Colonic mucosa (tissue), 4 donors: Measurements from ENCODE around the gene LINC00305. TPM values are rescaled to one million over a fixed set of nuclear protein-coding genes. Genes with fewer than 3 reads are reported as not detected.

Experiments
- DNase-seq: peaks from one replicate; pipeline ENCODE4 v3.0.0-alpha.2; 2020
- H3K27ac ChIP-seq: fragments of 200-600 bp; one replicate; pipeline ENCODE4 v1.8.0; 2021
- H3K27me3 ChIP-seq: fragments of 200-600 bp; one replicate; pipeline ENCODE4 v1.8.0; 2021
- H3K36me3 ChIP-seq: fragments of 200-600 bp; one replicate; pipeline ENCODE4 v1.8.0; 2021
- H3K4me1 ChIP-seq: fragments of 200-600 bp; one replicate; pipeline ENCODE4 v1.8.0; 2021; ENCODE audit warnings: mild to moderate bottlenecking
- H3K4me3 ChIP-seq: fragments of 200-600 bp; one replicate; pipeline ENCODE4 v1.8.0; 2021
- H3K9ac ChIP-seq, 2 donors: one replicate each; pipeline ENCODE4 v1.7.0; 2013; ENCODE audit warnings: control low read depth in 2 of 2, low read depth in 2 of 2, low read length in 2 of 2
- H3K9me3 ChIP-seq: fragments of 200-600 bp; one replicate; pipeline ENCODE4 v1.8.0; 2021
- CTCF ChIP-seq: fragments of 200-600 bp; IDR thresholded peaks from one replicate; pipeline ENCODE4 v1.8.0; 2022; ENCODE audit warnings: antibody characterized with exemption, mild to moderate bottlenecking
- intact Hi-C: fragments of 100-400 bp; cut with DNase I; formaldehyde crosslinking; loops from one replicate; pipeline ENCODE4 v1.14.1; 2022
- total RNA-seq, 2 donors: library from RNA; stranded (reverse); fragmentation: NEBNext Ultra II Directional in 1 of 2; extraction: Animal tissue kit (Norgen Biotek cat#: 25700) in 1 of 2; gene quantifications; one replicate each; pipeline ENCODE4 v1.2.1, GENCODE V29; 2021
- donor health status: healthy.
- donor health status: DM: no; HTN: no; CAD: no.
- donor health status: DM: no; HTN: no; CAD: no.

The LINC00305 gene
- total RNA-seq, 2 donors from 2014 or later, result not detected

DNA sequence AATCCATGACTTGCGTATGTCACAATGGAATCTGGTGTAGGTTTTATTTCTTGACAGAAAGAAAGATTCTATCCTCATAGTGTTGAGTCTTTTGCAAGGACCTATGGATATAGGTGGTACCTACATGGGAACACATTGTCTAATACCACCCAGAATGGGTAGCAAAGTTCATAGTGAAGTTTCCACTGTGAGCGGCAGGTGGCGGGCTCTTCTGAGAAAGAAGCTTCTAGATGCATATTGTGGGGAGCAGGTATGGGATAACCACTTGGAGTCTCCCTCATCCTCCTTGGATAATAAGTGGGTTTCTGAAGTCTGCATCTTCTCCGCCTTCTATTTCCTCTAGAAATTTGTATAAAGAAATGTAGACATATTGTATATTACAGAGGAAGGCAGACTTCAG is 44.9 kb downstream of the LINC00305 start:
- no peak for DNase-seq

DNA sequence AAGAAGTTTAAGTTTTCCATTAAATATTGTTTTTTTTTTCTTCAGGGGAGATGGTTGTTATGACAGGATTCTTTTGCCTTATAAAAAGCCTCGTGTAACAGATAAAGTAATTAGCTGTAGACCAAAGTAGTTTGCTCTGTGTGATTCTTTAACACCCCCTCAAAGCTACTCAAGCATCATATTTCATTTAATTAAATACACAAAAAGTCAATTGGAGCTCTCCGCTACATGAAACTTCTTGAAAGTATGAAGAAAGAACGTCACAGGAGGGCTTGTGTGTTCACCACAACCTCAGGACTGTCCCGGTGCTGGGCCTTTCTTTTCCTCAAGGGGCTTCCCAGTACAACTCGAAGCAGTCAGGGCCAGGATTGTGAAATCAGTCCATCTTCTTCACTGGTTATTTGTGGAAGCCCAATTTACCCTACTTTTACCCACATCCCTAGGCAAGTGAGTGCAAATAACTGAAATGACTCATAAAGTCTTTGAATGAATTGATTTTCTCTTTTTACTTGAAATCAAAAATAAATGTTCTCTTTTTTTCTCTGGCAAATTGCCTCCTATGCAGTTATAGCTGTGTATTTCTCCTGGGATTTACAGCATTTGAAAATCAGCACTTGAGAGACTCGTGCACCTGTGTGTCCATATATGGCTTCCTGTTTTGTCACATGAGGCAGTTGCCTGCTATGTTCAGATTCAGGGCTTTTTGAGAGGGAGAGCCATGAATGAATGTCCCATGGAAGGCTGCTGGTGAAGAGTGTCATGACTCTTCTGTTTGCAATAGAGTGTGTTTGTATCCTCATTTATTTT is 48.6 kb downstream of the LINC00305 start:
- TF ChIP-seq CTCF, result no peak
- no peak for DNase-seq
- Histone ChIP-seq H3K4me1 (no peaks in the 10 kb centered on the region), H3K27ac (no peak overlapping the region), H3K9me3 (no peaks in the 10 kb centered on the region), H3K27me3 (no peaks in the 10 kb centered on the region), H3K4me3 (no peak overlapping the region), H3K36me3 (no peaks in the 10 kb centered on the region), H3K9ac (no peak overlapping the region)
- intact Hi-C loops, result no loop called here

More for the DNA sequence above, 44.9 kb downstream of the LINC00305 start:
- no peaks in the 10 kb centered on the region for H3K4me1 ChIP-seq
- H3K9ac ChIP-seq, result no peak overlapping the region
- intact Hi-C loops, result no loop called here
- H3K9me3 ChIP-seq, result no peaks in the 10 kb centered on the region
- TF ChIP-seq CTCF, result no peak
- H3K36me3 ChIP-seq, result no peaks in the 10 kb centered on the region
- no peaks in the 10 kb centered on the region for H3K27me3 ChIP-seq
- no peak overlapping the region for H3K27ac ChIP-seq
- H3K4me3 ChIP-seq, result no peak overlapping the region

DNA sequence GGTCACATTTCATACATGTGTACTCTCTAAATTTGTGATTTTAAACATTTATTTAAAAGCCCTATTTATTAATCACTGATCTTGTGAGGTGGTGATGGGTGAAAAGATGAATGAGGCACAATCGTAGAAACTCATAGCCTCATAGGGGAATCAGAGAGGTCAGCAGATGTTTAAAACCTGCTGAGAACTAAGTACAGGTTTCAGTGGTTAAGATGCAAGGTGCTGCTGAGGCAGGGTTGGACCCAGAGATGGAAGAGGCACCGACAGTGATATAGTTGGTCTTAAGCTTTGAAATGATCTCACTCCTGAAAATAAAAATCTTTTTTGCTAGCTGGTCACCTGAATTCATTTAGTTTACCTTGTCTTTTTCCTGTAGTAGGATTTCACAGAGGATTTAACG is 49.6 kb downstream of the LINC00305 start:
- Histone ChIP-seq H3K4me3 (no peak overlapping the region), H3K27ac (no peak overlapping the region), H3K9me3 (no peaks in the 10 kb centered on the region), H3K36me3 (no peaks in the 10 kb centered on the region), H3K27me3 (no peaks in the 10 kb centered on the region), H3K9ac (no peak overlapping the region), H3K4me1 (no peaks in the 10 kb centered on the region)
- TF ChIP-seq CTCF, result no peak
- intact Hi-C loops, result no loop called here
- DNase-seq, result no peak

- no peaks in the 10 kb centered on the region for H3K36me3 ChIP-seq
- intact Hi-C loops, result no loop called here
Measured at GRCh38 chr18:64097497-64097896, 51.4 kb downstream of the LINC00305 start.

DNA sequence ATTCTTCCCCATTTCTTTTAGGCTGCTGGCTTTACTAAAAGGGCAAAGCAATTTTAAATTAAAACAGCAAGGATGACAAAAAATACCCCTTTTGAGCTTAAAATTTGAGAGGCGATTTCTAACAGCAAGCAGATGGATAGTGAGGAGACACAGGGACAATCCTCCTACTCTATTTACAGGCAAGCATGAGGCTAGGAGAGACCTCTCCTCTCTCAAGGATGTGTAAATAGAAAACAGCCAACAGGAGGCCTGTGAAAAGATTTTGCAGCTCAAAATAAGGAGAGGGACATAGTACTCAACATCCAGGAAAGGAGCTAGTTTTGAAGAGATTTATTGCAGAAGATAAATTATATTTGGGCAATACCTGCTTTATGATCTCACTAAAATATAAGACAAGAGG is 53.8 kb downstream of the LINC00305 start:
- no peak for DNase-seq
- Histone ChIP-seq H3K9ac (no peak overlapping the region), H3K4me1 (no peaks in the 10 kb centered on the region), H3K27me3 (no peaks in the 10 kb centered on the region), H3K9me3 (no peaks in the 10 kb centered on the region), H3K27ac (no peak overlapping the region), H3K4me3 (no peak overlapping the region), H3K36me3 (no peaks in the 10 kb centered on the region)
- intact Hi-C loops, result no loop called here
- no peak for TF ChIP-seq CTCF

More at GRCh38 chr18:64097497-64097896, 51.4 kb downstream of the LINC00305 start:
- no peaks in the 10 kb centered on the region for H3K4me1 ChIP-seq
- H3K9me3 ChIP-seq, result no peaks in the 10 kb centered on the region
- TF ChIP-seq CTCF, result no peak
- no peaks in the 10 kb centered on the region for H3K27me3 ChIP-seq
- no peak for DNase-seq
- H3K9ac ChIP-seq, result no peak overlapping the region
- H3K27ac ChIP-seq, result no peak overlapping the region
- H3K4me3 ChIP-seq, result no peak overlapping the region
